DND-41 (cell line): ENCODE results near the gene COL4A2.

Experiments
- ATAC-seq: fragments of 200-7000 bp; cut with Tn5 transposase; 3 replicates; pipeline ENCODE4 v1.9.1; 2021; ENCODE audit warnings: low read depth; ENCODE audit not compliant: insufficient read depth
- DNase-seq: peaks from one replicate; pipeline ENCODE4 v3.0.0-alpha.2; 2020
- H2AFZ ChIP-seq: 2 replicates; pipeline ENCODE4 v1.6.0; 2012; ENCODE audit warnings: low read depth, low read length
- H3K27ac ChIP-seq: 2 replicates; pipeline ENCODE4 v1.5.1; 2012; ENCODE audit warnings: low read length, inconsistent platforms
- H3K27me3 ChIP-seq: fragments of 200-600 bp; sonication (generic); 2 replicates; pipeline ENCODE4 v1.6.0; 2012; ENCODE audit warnings: low read length, mild to moderate bottlenecking, inconsistent platforms; ENCODE audit not compliant: insufficient read depth, poor library complexity
- H3K36me3 ChIP-seq: 2 replicates; pipeline ENCODE4 v1.5.1; 2012; ENCODE audit warnings: low read length, inconsistent platforms; ENCODE audit not compliant: insufficient read depth
- H3K4me1 ChIP-seq: 2 replicates; pipeline ENCODE4 v1.5.1; 2012; ENCODE audit warnings: mild to moderate bottlenecking, low read length; ENCODE audit not compliant: insufficient read depth
- H3K4me2 ChIP-seq: 2 replicates; pipeline ENCODE4 v1.6.0; 2012; ENCODE audit warnings: mild to moderate bottlenecking, moderate library complexity, low read length, inconsistent platforms; ENCODE audit not compliant: insufficient read depth
- H3K4me3 ChIP-seq, 2 experiments: fragments of 200-600 bp in 1 of 2; shearing (Covaris generic) in 1 of 2; 2 replicates each; pipeline ENCODE4 v1.5.1; 2012 to 2016; ENCODE audit warnings: inconsistent platforms in 2 of 2, low read length in 2 of 2, mild to moderate bottlenecking in 2 of 2, low read depth in 1 of 2, moderate library complexity in 1 of 2
- H3K79me2 ChIP-seq: 2 replicates; pipeline ENCODE4 v1.6.0; 2012; ENCODE audit warnings: low read length, inconsistent platforms; ENCODE audit not compliant: insufficient read depth
- H3K9ac ChIP-seq: 2 replicates; pipeline ENCODE4 v1.6.0; 2012; ENCODE audit warnings: low read depth, mild to moderate bottlenecking, inconsistent platforms, low read length, moderate library complexity
- H3K9me3 ChIP-seq: 2 replicates; pipeline ENCODE4 v1.5.1; 2012; ENCODE audit warnings: low read length, moderate library complexity, mild to moderate bottlenecking, inconsistent platforms; ENCODE audit not compliant: insufficient read depth, severe bottlenecking
- H4K20me1 ChIP-seq: 2 replicates; pipeline ENCODE4 v1.6.0; 2012; ENCODE audit warnings: low read length; ENCODE audit not compliant: insufficient read depth
- CTCF ChIP-seq: IDR thresholded peaks from 2 replicates; pipeline ENCODE4 v1.5.1; 2012; ENCODE audit warnings: borderline replicate concordance, low read length, moderate library complexity, mild to moderate bottlenecking; ENCODE audit not compliant: poor library complexity, severe bottlenecking; ENCODE audit errors: extremely low read depth
- EZH2 ChIP-seq: IDR thresholded peaks from 3 replicates; pipeline ENCODE4 v1.6.1; 2012; ENCODE audit warnings: borderline replicate concordance, low read depth, mild to moderate bottlenecking, moderate library complexity, low read length, inconsistent platforms; ENCODE audit not compliant: severe bottlenecking

The COL4A2 gene

DNA sequence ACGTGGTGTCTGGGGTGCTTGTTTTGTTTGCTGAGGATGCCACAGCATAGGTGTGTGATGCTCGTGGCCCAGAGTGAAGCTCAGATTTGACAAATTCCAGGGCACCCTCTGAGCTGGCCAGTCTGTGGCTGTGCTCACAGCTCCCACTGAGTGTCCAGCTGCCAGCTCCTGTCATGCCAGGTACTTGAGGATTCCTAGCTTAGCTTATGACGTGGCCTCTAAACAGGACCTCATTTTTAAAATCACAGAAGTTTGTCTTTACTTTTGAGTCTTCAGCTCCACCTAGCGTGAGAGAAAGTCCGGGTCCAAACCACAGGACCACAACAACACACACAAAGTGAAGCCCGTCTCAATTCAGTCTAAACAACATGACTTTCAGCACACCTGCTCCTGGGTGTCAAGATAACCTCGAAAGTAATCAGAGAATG is 137.2 kb downstream of the COL4A2 start:
- no peak overlapping the region for H3K9ac ChIP-seq
- no peaks in the 10 kb centered on the region for H3K36me3 ChIP-seq
- peaks cover 61% of the 10 kb centered on the region for H3K27me3 ChIP-seq
- TF ChIP-seq EZH2 (no peak), CTCF (peak; percentile 42)
- H3K9me3 ChIP-seq: no peaks in the 10 kb centered on the region
- ATAC-seq: peak; percentile 37; the same call in 1 of the 3 replicates
- H3K4me3 ChIP-seq: no peak overlapping the region
- peaks cover 20% of the 10 kb centered on the region for H4K20me1 ChIP-seq
- DNase-seq: no peak
- no peak overlapping the region for H3K27ac ChIP-seq
- no peaks in the 10 kb centered on the region for H3K4me1 ChIP-seq
- H3K79me2 ChIP-seq: no peaks in the 10 kb centered on the region
- H2AFZ ChIP-seq: no peak overlapping the region
- no peak overlapping the region for H3K4me2 ChIP-seq

DNA sequence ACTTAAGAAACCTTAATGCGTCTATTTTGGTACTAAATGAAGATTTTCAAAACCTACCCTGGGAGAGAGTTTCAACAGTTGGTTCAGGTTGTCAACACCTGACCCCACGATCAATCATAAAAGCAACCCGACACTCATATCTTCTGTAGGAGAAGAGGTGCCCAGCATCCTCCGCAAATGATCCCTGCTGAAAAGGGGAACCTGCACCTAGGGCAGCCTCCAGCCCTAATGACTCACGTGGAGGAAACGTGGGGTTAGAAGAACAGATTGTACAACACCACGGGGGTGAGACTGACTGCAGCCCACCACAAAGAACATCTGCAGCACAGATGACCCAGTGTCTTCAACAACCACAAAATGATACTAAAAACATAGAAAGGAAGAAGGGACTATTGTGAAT is 138.1 kb downstream of the COL4A2 start:
- no peak for ATAC-seq
- Histone ChIP-seq H3K4me2 (no peak overlapping the region), H3K36me3 (no peaks in the 10 kb centered on the region)

DNA sequence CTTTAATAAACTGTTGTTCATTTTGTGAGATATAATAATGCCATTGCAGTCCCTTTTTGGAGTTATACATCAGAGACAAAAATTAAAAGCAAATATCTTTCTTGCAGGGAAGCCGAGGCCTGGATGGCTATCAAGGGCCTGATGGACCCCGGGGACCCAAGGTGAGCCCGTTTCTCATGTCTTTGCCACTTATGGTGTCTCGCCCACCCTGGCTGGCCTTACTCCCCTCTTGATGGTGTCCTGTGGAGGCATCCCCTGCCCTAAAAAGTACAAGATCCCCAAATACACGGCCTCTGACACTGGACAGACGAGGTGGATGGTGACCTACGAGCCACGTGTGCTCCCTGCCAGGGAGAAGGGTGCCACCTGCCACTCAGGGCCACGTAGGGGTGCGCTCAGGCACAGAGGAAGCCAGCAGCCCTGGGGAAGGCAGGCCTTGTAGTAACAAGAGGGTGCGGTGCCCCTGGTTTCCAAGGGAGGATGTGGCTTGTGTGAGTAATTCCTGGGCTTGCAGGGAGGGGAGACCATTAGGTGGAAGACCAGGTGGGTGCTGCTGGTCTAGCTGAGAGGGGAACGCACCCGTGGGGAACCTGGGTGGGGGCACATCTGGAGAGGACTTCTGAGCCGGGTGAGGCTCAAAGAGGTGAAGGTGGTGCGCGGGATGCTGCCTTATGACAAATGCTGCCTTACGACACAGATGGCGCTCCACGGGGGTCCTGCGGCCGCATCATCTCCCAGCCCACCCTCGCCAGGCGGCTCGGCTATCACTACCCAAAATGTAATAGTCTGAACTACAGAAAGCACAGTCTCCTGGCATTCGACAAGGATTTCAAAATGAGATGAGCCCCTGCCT is 138.9 kb downstream of the COL4A2 start:
- TF ChIP-seq EZH2: peak; percentile 49
- no peak for TF ChIP-seq CTCF
- H3K36me3 ChIP-seq: no peaks in the 10 kb centered on the region
- ATAC-seq (no peak), DNase-seq (no peak)
- H3K27ac ChIP-seq: no peak overlapping the region
- no peak overlapping the region for H3K9ac ChIP-seq
- peaks cover 55% of the 10 kb centered on the region for H3K27me3 ChIP-seq
- H3K79me2 ChIP-seq: no peaks in the 10 kb centered on the region
- no peak overlapping the region for H3K4me2 ChIP-seq
- peaks cover 20% of the 10 kb centered on the region for H4K20me1 ChIP-seq
- H3K4me3 ChIP-seq: no peak overlapping the region
- H3K4me1 ChIP-seq: no peaks in the 10 kb centered on the region
- H2AFZ ChIP-seq: no peak overlapping the region
- H3K9me3 ChIP-seq: no peaks in the 10 kb centered on the region

More for the DNA sequence above, 138.1 kb downstream of the COL4A2 start:
- H3K9ac ChIP-seq: no peak overlapping the region
- TF ChIP-seq CTCF (no peak), EZH2 (no peak)
- H3K9me3 ChIP-seq: no peaks in the 10 kb centered on the region
- H3K79me2 ChIP-seq: no peaks in the 10 kb centered on the region
- H3K4me3 ChIP-seq: no peak overlapping the region
- peaks cover 60% of the 10 kb centered on the region for H3K27me3 ChIP-seq
- DNase-seq: no peak
- H4K20me1 ChIP-seq: peaks cover 20% of the 10 kb centered on the region
- H3K4me1 ChIP-seq: no peaks in the 10 kb centered on the region
- no peak overlapping the region for H2AFZ ChIP-seq
- H3K27ac ChIP-seq: no peak overlapping the region
